Left lung (tissue), 10 donors: ENCODE measurements around the gene PDE8A. TPM values are rescaled to one million over a fixed set of nuclear protein-coding genes. Genes with fewer than 3 reads are reported as not detected.

Experiments
- ATAC-seq: fragments of 200-7000 bp; cut with Tn5 transposase; one replicate; pipeline ENCODE4 v1.9.1; 2020; ENCODE audit warnings: moderate library complexity
- DNase-seq, 4 donors: peaks; one replicate each; pipeline ENCODE4 v3.0.0-alpha.2; 2013 to 2020
- H3K27ac ChIP-seq, 2 donors: fragments of 200-600 bp; sonication (generic) in 1 of 2; one replicate each; pipeline versions ENCODE4 v1.5.0 to v1.8.0; 2020 to 2021
- H3K27me3 ChIP-seq, 2 donors: fragments of 200-600 bp; sonication (generic) in 1 of 2; one replicate each; pipeline versions ENCODE4 v1.5.0 to v1.8.0; 2020 to 2021
- H3K36me3 ChIP-seq, 2 donors: fragments of 200-600 bp; sonication (generic) in 1 of 2; one replicate each; pipeline versions ENCODE4 v1.5.0 to v1.8.0; 2020 to 2021
- H3K4me1 ChIP-seq, 2 donors: fragments of 200-600 bp; one replicate each; pipeline ENCODE4 v1.8.0; 2021
- H3K4me3 ChIP-seq, 2 donors: fragments of 200-600 bp; sonication (generic) in 1 of 2; one replicate each; pipeline versions ENCODE4 v1.5.0 to v1.8.0; 2020 to 2021; ENCODE audit warnings: mild to moderate bottlenecking in 1 of 2
- H3K9me3 ChIP-seq, 2 donors: fragments of 200-600 bp; sonication (generic) in 1 of 2; one replicate each; pipeline versions ENCODE4 v1.5.0 to v1.8.0; 2020 to 2021
- intact Hi-C, 2 donors: fragments of 100-400 bp; cut with DNase I; formaldehyde crosslinking; loops; one replicate each; pipeline versions ENCODE4 v1.11.2 to v1.14.2; 2022
- polyA plus RNA-seq, 6 donors: library from polyadenylated mRNA; unstranded; fragments of 120-200 nt; gene quantifications; one replicate each; pipeline ENCODE4 v1.2.1, GENCODE V29; 2013; ENCODE audit not compliant: insufficient read length in 6 of 6
- total RNA-seq, 2 donors: library from RNA; stranded (reverse); fragmentation: NEBNext Ultra II Directional; extraction: Animal tissue kit (Norgen Biotek cat#: 25700); gene quantifications; one replicate each; pipeline ENCODE4 v1.2.1, GENCODE V29; 2021
- TF ChIP-seq, protein P1 (sequence below), 2 donors: fragments of 200-600 bp; sonication (generic) in 1 of 2; IDR thresholded peaks; one replicate each; pipeline versions ENCODE4 v1.5.0 to v1.8.0; 2021; ENCODE audit warnings: antibody characterized with exemption in 2 of 2
- donor health status: DM: no; HTN: yes; CAD: no.
- donor health status: DM: no; HTN: no; CAD: no.

Gene PDE8A
- total and polyA plus RNA-seq, 8 donors: 30.4 to 64.0 (median 48.4) TPM

DNA sequence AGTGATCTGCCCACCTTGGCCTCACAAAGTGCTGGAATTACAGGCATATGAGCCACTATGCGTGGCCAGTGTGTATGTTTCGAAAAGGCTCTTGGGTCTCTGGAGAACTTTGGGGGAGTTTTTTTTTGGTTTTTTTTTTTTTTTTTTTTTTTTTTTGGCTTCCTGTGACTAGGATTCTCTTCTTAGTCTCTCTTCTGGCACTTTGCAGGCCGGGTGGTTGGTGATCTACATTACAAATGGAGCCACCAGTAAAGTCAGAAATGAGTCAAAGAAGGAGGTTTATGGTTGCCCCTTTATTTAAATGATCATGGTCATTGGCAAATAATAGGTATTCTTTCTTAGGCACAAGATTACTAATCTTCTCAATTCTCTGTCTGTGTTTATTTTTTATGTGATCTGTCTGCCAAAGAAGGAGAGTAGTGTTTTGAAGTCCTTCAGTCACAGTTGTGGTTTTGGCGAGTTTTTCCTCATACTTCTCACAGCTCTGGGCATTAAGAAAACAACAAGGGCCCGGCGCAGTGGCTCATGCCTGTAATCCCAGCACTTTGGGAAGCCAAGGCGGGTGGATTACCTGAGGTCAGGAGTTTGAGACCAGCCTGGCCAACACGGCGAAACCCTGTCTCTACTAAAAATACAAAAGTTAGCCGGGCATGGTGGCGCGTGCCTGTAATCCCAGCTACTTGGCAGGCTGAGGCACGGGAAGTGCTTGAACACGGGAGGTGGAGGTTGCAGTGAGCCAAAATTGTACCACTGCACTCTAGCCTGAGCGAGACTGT is 38.3 kb downstream of the PDE8A start:
- Histone ChIP-seq H3K27me3 (no peaks in the 10 kb centered on the region), H3K9me3 (no peaks in the 10 kb centered on the region), H3K36me3 (no peaks in the 10 kb centered on the region), H3K27ac (no peak overlapping the region), H3K4me3 (no peak overlapping the region), H3K4me1 (peaks cover 9 to 10% of the 10 kb centered on the region in 2 donors)
- intact Hi-C loops: no loop called here
- TF ChIP-seq, protein P1, sequence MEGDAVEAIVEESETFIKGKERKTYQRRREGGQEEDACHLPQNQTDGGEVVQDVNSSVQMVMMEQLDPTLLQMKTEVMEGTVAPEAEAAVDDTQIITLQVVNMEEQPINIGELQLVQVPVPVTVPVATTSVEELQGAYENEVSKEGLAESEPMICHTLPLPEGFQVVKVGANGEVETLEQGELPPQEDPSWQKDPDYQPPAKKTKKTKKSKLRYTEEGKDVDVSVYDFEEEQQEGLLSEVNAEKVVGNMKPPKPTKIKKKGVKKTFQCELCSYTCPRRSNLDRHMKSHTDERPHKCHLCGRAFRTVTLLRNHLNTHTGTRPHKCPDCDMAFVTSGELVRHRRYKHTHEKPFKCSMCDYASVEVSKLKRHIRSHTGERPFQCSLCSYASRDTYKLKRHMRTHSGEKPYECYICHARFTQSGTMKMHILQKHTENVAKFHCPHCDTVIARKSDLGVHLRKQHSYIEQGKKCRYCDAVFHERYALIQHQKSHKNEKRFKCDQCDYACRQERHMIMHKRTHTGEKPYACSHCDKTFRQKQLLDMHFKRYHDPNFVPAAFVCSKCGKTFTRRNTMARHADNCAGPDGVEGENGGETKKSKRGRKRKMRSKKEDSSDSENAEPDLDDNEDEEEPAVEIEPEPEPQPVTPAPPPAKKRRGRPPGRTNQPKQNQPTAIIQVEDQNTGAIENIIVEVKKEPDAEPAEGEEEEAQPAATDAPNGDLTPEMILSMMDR (IDR thresholded peaks at IDR 0.05): no peak
- DNase-seq: no peak
- peak; percentile 68 for ATAC-seq

DNA sequence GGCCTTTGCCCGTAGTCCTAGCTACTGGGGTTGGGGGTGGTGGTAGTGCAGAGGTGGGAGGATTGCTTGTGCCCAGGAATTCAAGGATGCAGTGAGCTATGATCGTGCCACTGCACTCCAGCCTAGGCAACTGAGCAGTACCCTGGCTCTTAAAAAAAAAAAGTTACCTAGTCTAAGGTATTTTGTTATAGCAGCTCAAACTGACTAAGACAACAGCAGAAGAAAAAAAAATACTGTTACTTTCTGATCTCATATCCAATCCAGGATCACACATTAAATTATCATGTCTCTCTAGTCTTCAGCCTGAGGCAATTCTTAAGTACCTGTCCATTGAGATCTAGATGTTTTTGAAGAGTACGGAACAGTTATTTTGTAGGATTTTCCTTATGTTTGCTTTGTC is 39.8 kb downstream of the PDE8A start:
- H3K4me1 ChIP-seq: peaks cover 21 to 23% of the 10 kb centered on the region in 2 donors
- DNase-seq: no peak
- no peaks in the 10 kb centered on the region for H3K36me3 ChIP-seq
- H3K27ac ChIP-seq: no peak overlapping the region
- no peak for ATAC-seq
- H3K4me3 ChIP-seq: no peak overlapping the region
- H3K9me3 ChIP-seq: no peaks in the 10 kb centered on the region
- intact Hi-C loops: no loop called here
- TF ChIP-seq, protein P1 (IDR thresholded peaks at IDR 0.05): no peak
- H3K27me3 ChIP-seq: no peaks in the 10 kb centered on the region

DNA sequence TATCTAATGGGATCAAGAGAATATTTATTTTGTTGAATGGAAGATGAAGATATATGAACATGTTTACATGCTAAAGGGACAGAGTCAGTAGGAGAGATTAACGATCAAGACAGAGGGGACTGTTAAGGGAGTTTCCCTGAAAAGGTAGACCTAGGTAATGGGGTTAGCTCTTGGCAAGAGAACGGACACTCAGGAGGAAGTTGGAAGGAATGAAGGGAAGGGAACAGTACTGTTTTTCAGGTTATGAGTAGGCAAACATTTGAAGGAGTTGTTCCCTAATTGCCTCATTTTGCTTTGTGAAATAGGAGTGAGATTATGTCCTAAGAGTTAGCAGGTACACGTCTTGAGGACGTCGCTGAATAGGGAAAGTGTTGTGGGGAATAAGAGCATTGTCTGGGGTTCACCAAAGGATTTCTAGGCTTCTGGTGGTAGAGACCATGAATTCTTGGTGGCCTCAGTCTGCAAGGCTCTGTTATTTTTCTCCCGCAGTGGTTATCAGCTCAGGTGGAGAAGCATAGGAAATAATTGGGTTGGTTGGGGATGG is 41.3 kb downstream of the PDE8A start:
- intact Hi-C loops: no loop called here
- H3K9me3 ChIP-seq: no peaks in the 10 kb centered on the region
- no peak overlapping the region for H3K27ac ChIP-seq
- no peak overlapping the region for H3K4me3 ChIP-seq
- ATAC-seq: peak; percentile 10
- H3K27me3 ChIP-seq: no peaks in the 10 kb centered on the region
- H3K4me1 ChIP-seq: peaks cover 29 to 33% of the 10 kb centered on the region in 2 donors
- no peak for DNase-seq
- no peaks in the 10 kb centered on the region for H3K36me3 ChIP-seq
- TF ChIP-seq, protein P1 (IDR thresholded peaks at IDR 0.05): no peak

DNA sequence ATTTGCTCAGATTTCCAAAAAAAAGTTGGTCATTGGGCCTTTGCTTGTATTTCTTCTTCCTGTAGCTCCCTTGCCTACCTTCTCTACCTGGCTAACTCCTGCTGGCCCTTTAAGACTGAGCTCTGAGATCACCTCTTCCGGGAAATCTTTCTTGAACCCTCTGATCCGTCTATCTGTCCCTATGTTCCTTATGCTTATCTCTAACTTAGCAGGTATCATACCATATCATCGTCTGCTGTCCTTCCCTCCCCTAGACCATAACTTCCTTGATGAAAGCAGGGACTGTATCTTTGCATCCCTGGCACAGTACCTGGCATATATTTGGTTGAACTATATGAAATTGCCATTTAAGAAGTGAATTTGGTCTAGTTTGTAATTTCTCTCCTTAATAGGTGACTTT is 42.3 kb downstream of the PDE8A start:
- Histone ChIP-seq H3K4me1 (peaks cover 29 to 39% of the 10 kb centered on the region in 2 donors), H3K9me3 (no peaks in the 10 kb centered on the region), H3K27me3 (no peaks in the 10 kb centered on the region), H3K27ac (peak overlapping the region in 1 of 2 donors; percentile 2), H3K4me3 (no peak overlapping the region), H3K36me3 (no peaks in the 10 kb centered on the region)
- TF ChIP-seq, protein P1 (IDR thresholded peaks at IDR 0.05): no peak
- ATAC-seq (no peak), DNase-seq (no peak)
- intact Hi-C loops: no loop called here

DNA sequence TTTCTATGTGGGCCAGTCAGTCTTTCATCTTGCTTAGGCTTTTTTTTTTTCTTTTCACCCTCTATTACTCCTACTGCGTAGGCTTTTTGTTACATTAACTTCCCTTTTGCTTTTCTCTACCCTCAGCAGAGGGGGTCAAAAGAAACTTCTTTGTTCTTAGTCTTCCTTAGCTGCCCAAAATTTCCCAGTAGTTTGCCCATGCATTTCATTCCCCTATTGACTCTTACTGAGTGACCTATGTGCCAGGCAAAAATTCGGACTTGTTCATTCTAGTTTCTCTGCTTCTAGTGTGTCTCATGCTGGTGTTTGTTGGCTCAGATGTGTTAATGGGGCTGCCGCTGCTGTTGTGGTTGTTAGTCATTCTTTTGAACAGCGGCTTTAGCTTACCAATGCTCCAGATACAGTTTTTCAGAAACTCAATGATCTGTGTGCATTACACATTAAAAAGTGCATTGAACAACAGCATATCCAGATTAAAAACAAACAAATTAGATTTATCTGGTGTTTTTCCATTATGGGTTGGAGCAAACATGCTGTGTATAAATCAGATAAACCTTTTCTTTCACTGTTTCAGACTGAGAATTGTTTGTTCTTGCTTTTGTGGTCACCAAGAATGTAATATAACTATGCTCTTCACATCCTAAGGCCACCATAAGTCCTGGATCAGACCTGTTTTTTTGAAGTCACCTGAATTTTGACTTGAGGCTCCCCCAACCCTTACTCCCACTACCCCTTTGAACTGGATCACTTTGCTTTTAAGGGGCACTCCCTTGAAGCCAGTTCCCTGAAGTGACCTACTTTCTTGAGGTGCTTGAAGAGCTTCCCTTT is 43.1 kb downstream of the PDE8A start:
- Histone ChIP-seq H3K27ac (peak overlapping the region in 1 of 2 donors; percentile 2), H3K4me1 (peaks cover 29 to 43% of the 10 kb centered on the region in 2 donors), H3K36me3 (no peaks in the 10 kb centered on the region), H3K27me3 (no peaks in the 10 kb centered on the region), H3K9me3 (no peaks in the 10 kb centered on the region), H3K4me3 (no peak overlapping the region)
- no peak for DNase-seq
- TF ChIP-seq, protein P1 (IDR thresholded peaks at IDR 0.05): no peak
- intact Hi-C loops: no loop called here
- peak; percentile 70 for ATAC-seq
